GM19099 (cell line): ENCODE data around the gene INHBB.

Source experiments
- POLR2A ChIP-seq: IDR thresholded peaks from 3 replicates; pipeline ENCODE4 v1.6.1; 2011; ENCODE audit warnings: low read depth; ENCODE audit not compliant: insufficient read length; ENCODE audit errors: extremely low read depth

The INHBB gene

DNA sequence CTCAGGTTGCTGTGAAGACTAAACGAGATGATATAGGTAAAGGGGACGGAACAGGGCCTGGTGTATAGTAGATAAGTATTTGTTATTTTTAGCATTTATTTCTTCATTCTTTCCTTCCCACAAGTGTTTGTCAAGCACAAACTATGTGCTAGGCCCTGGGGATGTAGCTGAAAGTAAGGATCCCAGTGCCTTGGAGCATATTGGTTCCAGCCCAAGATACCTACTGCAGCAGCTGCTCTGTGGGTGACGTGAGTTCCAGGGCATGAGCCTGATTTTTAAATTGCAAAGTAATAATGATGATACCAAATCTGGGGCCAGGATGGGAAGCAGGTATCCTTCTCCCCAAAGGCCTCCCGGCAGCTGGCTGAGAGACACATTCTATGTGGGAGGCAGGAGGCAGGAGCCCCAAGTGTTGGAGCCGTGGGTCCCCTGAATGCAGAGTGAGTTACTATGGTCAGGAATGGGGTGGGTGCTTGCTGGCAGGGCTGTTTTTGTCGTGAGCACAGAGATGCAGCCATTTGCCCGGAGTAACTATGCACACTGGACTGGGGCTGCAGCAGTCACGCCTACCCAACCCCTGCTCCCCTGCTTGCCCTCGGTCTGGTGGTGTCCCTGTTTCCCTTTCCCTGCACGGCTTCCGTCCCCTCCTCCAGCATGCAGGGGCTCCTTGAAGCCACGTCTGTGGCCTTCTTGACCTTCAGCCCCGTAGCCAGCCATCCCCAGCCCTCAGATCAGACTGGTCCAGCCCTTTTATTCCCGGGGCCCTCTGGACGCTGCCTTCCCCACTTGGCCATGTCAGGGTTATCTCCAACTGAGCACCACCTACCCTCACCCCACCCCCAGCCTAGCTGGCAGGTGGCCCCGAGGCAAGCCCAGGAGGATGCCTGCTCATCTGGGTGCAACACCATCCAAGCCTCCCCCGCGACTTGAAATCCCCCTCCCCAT lies 52.4 kb downstream of the INHBB start:
- TF ChIP-seq POLR2A: no peak

DNA sequence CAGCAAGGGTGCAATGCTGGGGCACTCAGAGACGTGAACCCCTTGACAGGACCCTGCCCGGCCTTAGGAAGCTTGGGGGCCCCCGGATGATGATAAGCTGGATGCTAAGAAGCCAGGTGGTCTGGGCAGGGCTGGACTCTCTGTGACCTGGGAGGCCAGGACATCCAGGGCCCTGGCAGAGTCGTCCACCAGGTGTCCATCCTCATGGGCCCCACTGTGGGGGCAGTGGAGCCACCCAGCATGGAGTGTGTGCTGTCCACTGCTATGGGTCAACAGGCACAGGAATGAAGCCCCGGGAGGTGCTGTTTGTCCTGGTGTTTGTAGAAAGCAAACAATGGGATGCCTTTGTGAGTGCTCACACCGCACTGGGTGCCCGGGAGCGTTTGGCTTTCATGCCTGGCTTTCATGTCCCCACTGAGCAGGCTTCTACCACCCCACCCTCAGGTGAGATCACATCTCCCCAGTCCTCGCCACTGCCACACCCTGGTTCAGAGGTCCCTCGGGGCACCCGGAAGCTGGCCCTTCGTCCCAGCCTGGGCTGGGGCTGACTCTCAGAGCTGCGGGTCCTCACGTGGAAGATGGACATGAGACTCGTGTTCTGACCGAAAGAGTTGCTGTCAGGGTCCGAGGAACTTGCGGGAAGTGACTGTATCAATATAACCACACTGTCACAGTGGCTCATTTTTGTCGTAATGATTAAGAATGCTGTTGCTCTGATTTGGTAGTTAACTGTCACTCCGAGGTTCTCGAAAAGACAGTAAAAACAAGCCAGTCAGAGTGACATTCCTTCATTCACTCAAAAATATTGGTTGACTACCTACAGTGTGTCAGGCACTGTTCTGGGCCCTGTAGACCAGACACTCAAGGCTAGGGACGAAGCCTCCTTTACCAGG lies 53.3 kb downstream of the INHBB start:
- no peak for TF ChIP-seq POLR2A

DNA sequence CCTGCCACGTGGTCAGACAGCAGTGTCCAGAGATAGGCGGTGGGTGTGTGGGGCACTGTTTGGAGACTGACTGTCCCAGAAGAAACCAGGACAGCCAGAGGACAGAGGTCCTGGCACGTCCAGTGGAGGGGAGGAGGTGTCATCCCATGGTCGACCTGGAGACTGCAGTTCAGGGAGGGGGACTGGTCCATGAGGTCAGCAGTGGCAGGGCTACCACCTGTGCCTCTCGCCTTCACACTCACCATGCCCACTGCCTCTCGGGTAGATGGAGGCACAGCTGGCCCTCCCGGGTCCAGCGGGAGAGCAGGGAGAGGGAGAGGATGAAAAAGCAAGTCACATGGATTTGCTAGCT lies 53.9 kb downstream of the INHBB start:
- TF ChIP-seq POLR2A: no peak

DNA sequence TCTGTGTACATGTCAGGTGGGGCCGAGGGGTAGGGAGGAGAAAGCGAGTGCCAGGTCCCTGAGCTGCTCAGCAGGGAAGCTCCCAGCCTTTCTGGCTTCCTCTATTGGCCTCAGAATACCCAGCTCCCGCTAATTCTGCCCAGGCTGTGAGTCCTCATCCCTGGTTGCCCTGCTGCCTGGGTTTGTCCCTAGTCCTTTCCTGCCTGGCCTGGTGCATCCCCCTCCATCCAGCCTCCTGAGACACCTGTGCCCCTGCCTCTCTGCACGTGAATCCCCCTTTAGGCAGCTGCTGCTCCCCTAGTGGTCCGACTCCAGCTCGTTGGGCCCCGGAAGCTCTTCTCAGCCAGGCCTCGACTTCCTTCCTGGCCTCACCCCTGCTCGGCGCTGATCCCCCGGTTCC lies 54.6 kb downstream of the INHBB start:
- no peak for TF ChIP-seq POLR2A
